ENCODE measurements around the gene TSPAN1. TPM values are rescaled to one million over a fixed set of nuclear protein-coding genes. Genes with fewer than 3 reads are reported as not detected.

The TSPAN1 gene
- total and polyA plus RNA-seq, 10 of the 15 experiments (the other 5 are each of a cell fraction or from before 2014, with no cell fraction given), result 0.08 to 0.29 (median 0.23) TPM; not detected in 5

- TF ChIP-seq BCL3 (IDR thresholded peaks at IDR 0.05; ENCODE audit: borderline replicate concordance, insufficient read depth, low read depth, low read length, poor library complexity, severe bottlenecking) (no peak), ZNF24 (IDR thresholded peaks at IDR 0.05) (no peak), CTCF (IDR thresholded peaks at IDR 0.05 in 2 of 3, conservative IDR thresholded peaks at IDR 0.05 in 1 of 3; ENCODE audit: control insufficient read depth in 2 of 3, extremely low read depth in 1 of 3, insufficient read depth in 1 of 3, low read depth in 3 of 3, low read length in 3 of 3) (no peak), CREB1 (IDR thresholded peaks at IDR 0.05; ENCODE audit: low read depth) (no peak), ZNF592 (IDR thresholded peaks at IDR 0.05) (no peak), MXI1 (IDR thresholded peaks at IDR 0.05; ENCODE audit: low read depth, low read length) (no peak), ZNF274 (IDR thresholded peaks at IDR 0.05; ENCODE audit: insufficient read depth, insufficient read length) (no peak), SREBF1 (IDR thresholded peaks at IDR 0.05; ENCODE audit: low read length) (no peak), SKIL (IDR thresholded peaks at IDR 0.05; ENCODE audit: low read depth, poor library complexity, severe bottlenecking) (no peak), BHLHE40 (IDR thresholded peaks at IDR 0.05; ENCODE audit: borderline replicate concordance in 1 of 2, low read depth in 2 of 2, low read length in 1 of 2) (peak; percentile 37 to 72; a peak in 2 of 4 replicates), YBX1 (IDR thresholded peaks at IDR 0.05) (no peak), SMARCA5 (IDR thresholded peaks at IDR 0.05) (no peak), MYC (IDR thresholded peaks at IDR 0.05; ENCODE audit: insufficient read depth, insufficient read length, insufficient replicate concordance, low read length, severe bottlenecking) (no peak), ZBTB33 (IDR thresholded peaks at IDR 0.05) (no peak), RBBP5 (conservative IDR thresholded peaks at IDR 0.05) (no peak), SUPT20H (IDR thresholded peaks at IDR 0.05; ENCODE audit: borderline replicate concordance, control insufficient read depth, low read depth, low read length) (no peak)
Observed at GRCh38 chr1:46183926-46184557, 9.2 kb downstream of the TSPAN1 start (continued).
